NCI-H187 (cell line): Measurements from ENCODE around the gene PSMD8.
"Not testable (repeated sequence)": the region's sequence is repeated elsewhere in the genome, so short reads cannot be mapped to it uniquely, and the experiment has no call there.

ENCODE experiments used
- DNase-seq, 2 experiments: peaks; one replicate each; lab custom pipeline; 2025; lab: John Stamatoyannopoulos, UW

The PSMD8 gene

DNA sequence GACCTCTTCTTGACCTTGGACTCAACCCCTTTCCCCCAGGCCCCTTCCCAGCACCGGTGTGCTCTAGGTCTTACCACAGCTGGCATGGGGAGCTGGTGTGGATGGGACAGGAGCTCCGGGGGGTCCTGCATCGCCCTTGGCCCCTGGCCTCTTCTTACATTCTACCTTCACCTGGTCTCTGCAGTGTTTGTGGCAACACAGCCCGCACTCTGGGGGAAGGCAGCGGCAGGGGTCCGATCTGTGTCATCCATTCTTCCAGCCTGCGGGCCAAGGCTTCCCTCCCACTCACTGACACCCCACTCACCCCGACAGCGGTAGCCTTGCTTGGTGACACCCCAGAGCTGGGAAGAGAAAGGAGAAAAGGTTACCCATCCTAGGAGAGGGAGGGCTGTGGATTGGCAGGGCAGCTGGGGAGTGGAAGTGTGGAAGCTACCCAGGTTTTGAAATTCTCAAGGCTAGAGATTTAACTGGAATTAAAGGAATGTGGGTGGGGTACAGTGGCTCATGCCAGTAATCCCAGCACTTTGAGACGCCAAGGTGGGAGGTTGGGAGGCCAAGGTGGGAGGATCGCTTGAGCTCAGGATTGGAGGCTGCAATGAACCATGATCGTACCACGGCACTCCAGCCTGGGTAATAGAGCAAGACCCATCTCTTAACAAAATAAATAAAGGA, 36.8 kb downstream of the PSMD8 start:
- no peak for DNase-seq

DNA sequence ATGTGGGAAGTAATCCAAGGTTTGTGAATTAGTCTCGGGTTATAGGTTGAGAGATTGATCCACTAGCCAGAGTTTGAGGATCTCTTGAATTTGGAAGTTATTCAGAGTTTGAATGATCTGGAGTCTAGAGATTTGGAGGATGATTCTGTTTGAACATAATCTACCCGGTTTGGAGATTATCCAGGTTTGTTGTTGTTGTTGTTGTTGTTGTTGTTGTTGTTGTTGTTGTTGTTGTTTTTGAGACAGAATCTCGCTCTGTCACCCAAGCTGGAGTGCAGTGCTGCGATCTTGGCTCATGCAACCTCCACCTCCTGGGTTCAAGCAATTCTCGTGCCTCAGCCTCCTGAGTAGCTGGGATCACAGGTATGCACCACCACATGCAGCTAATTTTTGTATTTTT, 37.5 kb downstream of the PSMD8 start:
- DNase-seq: not testable (repeated sequence)

DNA sequence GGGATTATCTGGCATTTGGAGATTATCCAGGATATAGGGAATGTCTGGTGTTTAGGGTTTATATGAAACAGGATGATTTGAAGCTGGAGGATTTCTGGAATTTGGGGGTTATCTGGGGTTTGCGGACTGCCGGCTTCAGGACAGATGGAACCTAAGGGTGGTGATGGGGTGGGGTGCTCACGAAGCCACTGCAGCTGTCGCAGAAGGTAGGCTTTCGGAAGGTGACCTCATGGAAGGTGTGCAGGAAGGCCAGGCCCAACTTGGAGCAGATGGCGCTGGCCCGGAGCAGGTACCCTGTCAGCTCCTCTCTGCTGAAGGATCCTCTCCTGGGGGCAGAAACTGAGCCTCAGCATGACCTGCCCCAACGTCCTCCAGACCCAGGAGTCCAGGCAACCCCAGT, 38.1 kb downstream of the PSMD8 start:
- DNase-seq: no peak

DNA sequence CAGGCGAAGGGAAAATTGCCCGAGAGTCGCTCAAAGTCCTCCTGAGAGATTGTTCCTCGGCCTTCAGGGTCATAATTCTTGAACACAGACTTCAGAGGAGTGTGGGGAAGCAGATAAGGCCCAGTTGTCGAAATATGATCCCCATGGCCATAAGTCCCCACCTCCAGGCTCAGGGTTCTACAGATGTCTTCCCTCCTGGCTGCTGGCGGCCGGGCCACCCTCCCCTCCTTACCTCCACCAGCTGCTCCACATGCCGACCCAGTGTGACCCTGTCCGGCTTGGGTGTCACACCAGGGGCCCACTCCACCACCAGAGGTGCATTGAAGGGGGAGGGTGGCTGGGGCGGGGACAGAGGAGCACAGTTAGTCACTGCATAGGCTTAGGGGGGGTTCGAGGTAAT, 38.6 kb downstream of the PSMD8 start:
- DNase-seq: no peak

- no peak for DNase-seq
Observed at GRCh38 chr19:38413416-38413815, 39.0 kb downstream of the PSMD8 start.

DNA sequence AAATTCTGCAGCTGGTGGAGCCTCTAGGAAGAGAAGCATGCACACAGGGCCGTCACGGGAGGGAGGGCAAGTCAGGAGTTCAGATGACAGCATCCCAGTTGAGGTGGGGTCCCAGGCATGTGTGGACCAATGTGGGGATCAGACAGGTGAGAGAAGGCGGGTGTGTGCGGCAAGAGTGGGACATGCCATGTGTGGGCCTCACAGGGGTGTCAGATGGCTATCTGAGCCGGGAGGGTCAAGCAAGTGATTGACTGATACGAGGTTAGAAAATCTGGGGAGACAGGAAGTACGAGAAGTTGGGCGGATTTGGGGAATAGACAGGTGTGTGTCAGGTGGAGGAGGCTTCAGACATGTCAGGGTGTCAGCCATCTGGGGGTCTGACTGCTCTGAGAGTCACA, 42.8 kb downstream of the PSMD8 start:
- DNase-seq: no peak

- DNase-seq: no peak
Observed at GRCh38 chr19:38417544-38418506, 43.5 kb downstream of the PSMD8 start.

DNA sequence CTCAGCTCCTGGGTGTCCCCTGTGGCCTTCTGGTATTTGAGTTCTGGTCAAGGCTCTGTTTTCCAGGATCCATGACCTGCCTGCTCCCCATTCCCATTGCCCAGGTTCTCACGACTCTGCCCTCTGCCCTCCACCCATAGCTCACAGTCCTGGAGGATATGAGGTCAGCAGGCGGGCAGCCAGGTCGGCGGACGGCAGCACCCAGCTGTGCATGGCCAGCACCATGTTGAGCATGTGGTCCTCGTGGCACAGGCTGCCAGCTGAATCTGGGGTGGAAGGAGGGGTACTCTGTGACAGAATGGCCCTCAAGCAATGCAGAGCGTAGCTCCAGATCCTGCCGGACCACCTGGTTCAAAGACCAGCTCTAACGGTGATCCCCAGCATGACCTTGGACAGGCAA, 46.6 kb downstream of the PSMD8 start:
- no peak for DNase-seq

- no peak for DNase-seq
Observed at GRCh38 chr19:38421856-38422255, 47.5 kb downstream of the PSMD8 start.

GRCh38 chr19:38422438-38422837, 48.1 kb downstream of the PSMD8 start:
- no peak for DNase-seq

GRCh38 chr19:38424272-38424671, 49.9 kb downstream of the PSMD8 start:
- DNase-seq: no peak

DNA sequence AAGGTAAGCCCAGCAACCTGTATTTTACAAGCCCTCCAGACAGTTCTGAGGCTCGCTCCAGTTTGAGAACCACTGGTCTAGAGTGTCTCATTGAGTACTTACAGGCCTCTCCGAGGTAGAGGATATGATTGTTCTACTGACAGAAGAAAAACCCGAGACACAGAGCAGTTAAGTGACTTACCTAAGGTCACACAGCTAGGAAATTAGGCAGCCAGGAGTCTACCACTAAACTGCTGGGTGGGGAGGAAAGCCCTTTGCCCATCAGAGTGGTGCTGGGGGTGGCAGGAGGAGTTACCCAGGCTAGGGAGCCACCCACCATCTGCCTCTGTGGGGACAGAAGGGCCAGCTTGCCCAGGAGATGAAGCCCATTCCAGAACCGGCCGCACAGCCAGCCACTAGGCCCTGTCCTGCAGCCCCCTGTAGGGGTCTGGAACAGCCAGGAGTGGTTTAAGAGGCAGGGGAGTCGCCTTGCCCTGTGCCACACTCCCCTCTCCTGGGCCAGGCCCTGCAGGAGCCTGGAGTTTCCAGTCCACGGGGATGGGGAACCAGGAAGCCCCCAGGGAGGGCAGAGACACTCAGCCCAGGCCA, 50.9 kb downstream of the PSMD8 start:
- DNase-seq: no peak

DNA sequence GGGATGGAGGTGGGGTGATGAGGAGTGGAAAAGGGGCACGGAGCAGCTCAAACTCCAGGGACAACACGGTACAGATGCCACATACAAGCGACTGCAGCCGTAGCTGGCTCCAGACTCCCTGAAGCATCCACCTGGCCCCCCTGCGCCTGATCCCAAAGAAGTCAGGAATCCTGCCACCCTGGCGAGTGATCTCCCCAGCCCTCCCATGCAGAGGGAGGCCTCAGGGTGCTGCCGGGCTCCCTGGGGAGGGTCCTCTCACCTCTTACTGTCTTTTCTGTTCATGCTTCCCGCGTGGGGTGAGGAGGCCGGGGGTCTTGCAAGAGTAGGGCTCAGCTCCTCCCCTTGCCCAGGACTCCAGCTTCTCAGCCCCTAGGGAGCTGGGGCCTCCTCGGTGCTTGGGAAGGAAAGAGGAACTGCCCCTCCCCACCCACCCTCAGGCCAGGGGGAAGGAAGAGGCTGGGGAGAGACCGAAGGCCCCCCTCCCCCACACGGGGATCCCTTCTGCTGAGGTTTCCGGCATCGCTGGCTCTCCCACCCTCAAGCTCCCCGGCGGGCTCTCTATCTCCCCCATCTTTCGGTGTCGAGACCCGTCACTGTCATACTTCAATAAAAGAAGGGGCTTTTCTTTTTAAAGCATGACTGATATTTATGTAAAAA, 51.6 kb downstream of the PSMD8 start, which contains the start of gene RASGRP4:
Gene RASGRP4 (minus strand): TSS at position 410 of the 657 bp plus-strand sequence. CDS start 128 bp downstream, at position 282.
- no peak for DNase-seq

- DNase-seq: not testable (repeated sequence)
Observed at GRCh38 chr19:38427035-38427677, 52.8 kb downstream of the PSMD8 start.

DNA sequence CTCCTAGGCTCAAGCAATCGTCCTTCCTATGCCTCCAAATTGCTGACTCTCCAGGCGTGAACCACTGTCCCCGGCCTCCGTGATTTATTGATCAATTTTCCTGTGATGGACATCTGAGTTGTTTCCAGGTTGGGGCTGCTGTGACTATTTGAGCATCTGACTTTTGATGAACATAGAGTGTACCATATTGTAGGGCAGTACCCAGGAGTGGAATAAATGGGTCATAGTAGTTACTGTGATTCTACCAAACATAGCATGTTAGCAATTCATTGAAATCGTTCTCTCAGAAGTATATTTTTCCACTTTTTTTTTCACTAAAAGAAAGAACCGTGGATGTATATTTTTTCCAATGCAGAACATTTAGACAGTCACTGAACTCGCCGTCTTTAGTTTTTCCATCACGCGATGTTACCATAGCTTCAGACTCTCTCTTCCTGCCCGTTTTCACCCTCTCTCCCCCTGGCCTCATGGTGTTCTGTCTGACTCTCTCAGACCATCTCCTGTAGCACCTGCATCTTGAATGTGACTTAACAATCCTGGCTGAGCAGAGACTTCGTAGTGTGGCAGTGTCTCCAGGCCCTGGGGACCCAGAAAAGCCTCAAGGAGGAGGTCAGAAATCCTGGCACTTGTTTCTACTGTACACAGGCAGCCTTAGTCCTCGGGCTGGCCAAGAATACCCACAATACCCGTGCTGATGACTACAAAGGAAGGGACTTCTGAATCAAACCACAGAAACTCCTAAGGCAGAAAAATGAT, 54.9 kb downstream of the PSMD8 start:
- no peak for DNase-seq

DNA sequence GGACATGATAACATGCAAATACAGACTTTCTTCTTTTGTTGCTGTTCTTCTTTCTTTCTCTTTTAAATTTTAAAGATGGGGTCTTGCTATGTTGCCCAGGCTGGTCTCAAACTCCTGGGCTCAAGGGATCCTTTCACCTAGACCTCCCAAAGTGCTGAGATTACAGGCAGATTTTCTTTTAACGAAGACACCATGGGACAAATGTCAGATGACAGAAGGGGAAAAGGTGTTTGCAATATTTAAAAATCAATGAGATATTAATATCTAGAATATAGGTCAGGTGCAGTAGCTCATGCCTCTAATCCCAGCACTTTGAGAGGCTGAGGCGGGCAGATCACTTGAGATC, 55.4 kb downstream of the PSMD8 start:
- DNase-seq: no peak

DNA sequence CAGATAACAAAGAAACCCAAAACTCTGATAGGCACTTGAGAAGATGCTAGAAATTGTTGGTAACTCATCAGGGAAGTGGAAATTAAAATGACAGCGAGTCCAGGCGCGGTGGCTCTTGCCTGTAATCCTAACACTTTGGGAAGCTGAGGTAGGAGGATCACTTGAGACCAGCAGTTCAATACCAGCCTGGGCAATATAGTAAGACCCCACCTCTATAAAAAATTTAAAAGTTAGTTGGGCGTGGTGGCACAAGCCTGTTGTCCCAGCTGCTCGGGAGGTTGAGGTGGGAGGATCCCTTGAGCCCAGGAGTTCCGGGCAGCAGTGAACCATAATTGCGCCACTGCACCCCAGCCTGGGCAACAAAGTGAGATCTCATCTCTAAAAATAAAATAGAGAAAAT, 56.6 kb downstream of the PSMD8 start:
- no peak for DNase-seq

- DNase-seq: no peak
Observed at GRCh38 chr19:38433268-38433733, 58.9 kb downstream of the PSMD8 start, which contains the start of gene RYR1. Gene RYR1, plus strand, starts transcription at chr19:38433691. Its CDS starts 139 bp downstream, at chr19:38433830.
